HepG2 (cell line): ENCODE results near the gene CCDC201. TPM values are rescaled to one million over a fixed set of nuclear protein-coding genes. Genes with fewer than 3 reads are reported as not detected.

Experiments
- ARNTL ChIP-seq: sonication (generic); formaldehyde crosslinking; IDR thresholded peaks from 2 replicates; pipeline ENCODE4 v1.4.0; 2020; ENCODE audit warnings: mild to moderate bottlenecking, missing genetic modification reagents
- ATF3 ChIP-seq: sonication (generic); formaldehyde crosslinking; IDR thresholded peaks from 2 replicates; pipeline ENCODE4 v1.4.0; 2020; ENCODE audit warnings: missing genetic modification reagents
- CAMTA2 ChIP-seq: sonication (generic); formaldehyde crosslinking; IDR thresholded peaks from 2 replicates; pipeline ENCODE4 v1.4.0; 2020; ENCODE audit warnings: mild to moderate bottlenecking, missing genetic modification reagents, borderline replicate concordance
- FOXM1 ChIP-seq: sonication (generic); formaldehyde crosslinking; IDR thresholded peaks from 2 replicates; pipeline ENCODE4 v1.5.0; 2020; ENCODE audit warnings: missing genetic modification reagents
- GATAD2A ChIP-seq: IDR thresholded peaks from 2 replicates; pipeline ENCODE4 v1.6.1; 2016
- GTF2F1 ChIP-seq: fragments of 150-350 bp; IDR thresholded peaks from 2 replicates; pipeline ENCODE4 v1.6.1; 2014; ENCODE audit warnings: low read length
- HNRNPH1 ChIP-seq: fragments of 200-400 bp; formaldehyde crosslinking; optimal IDR thresholded peaks from 2 replicates; pipeline ENCODE3; 2017; ENCODE audit warnings: mild to moderate bottlenecking, low read depth, low read length
- IKZF4 ChIP-seq: sonication (generic); formaldehyde crosslinking; IDR thresholded peaks from 2 replicates; pipeline ENCODE4 v1.5.1; 2020; ENCODE audit warnings: borderline replicate concordance, mild to moderate bottlenecking, low read depth, missing genetic modification reagents; ENCODE audit errors: not compliant biosample characterization
- KLF15 ChIP-seq: sonication (generic); formaldehyde crosslinking; IDR thresholded peaks from 2 replicates; pipeline ENCODE4 v1.8.1; 2023; ENCODE audit warnings: borderline replicate concordance, mild to moderate bottlenecking, inconsistent platforms, missing genetic modification reagents, mixed read lengths
- MED8 ChIP-seq: sonication (generic); formaldehyde crosslinking; IDR thresholded peaks from 2 replicates; pipeline ENCODE4 v1.8.1; 2023; ENCODE audit warnings: mild to moderate bottlenecking, missing genetic modification reagents; ENCODE audit not compliant: insufficient replicate concordance
- NFKBIZ ChIP-seq: IDR thresholded peaks from 2 replicates; pipeline ENCODE4 v1.6.1; 2018; ENCODE audit warnings: missing genetic modification reagents, missing compliant biosample characterization
- TARDBP ChIP-seq: sonication (generic); formaldehyde crosslinking; IDR thresholded peaks from 2 replicates; pipeline ENCODE4 v1.8.0; 2022; ENCODE audit warnings: mild to moderate bottlenecking, missing genetic modification reagents
- TOE1 ChIP-seq: sonication (generic); formaldehyde crosslinking; IDR thresholded peaks from 2 replicates; pipeline ENCODE4 v1.4.0; 2020; ENCODE audit warnings: mild to moderate bottlenecking, missing genetic modification reagents
- TRIM24 ChIP-seq: sonication (generic); formaldehyde crosslinking; IDR thresholded peaks from 2 replicates; pipeline ENCODE4 v1.8.0; 2022; ENCODE audit warnings: mild to moderate bottlenecking, missing genetic modification reagents
- TSC22D2 ChIP-seq: sonication (generic); formaldehyde crosslinking; IDR thresholded peaks from 2 replicates; pipeline ENCODE4 v1.5.1; 2020; ENCODE audit warnings: missing genetic modification reagents, mild to moderate bottlenecking, borderline replicate concordance
- UBTF ChIP-seq: sonication (generic); formaldehyde crosslinking; IDR thresholded peaks from 2 replicates; pipeline ENCODE4 v1.4.0; 2020; ENCODE audit warnings: mild to moderate bottlenecking, missing genetic modification reagents
- WIZ ChIP-seq: sonication (generic); formaldehyde crosslinking; IDR thresholded peaks from 2 replicates; pipeline ENCODE4 v1.5.1; 2020; ENCODE audit warnings: mild to moderate bottlenecking, missing genetic modification reagents
- ZFP41 ChIP-seq: sonication (generic); formaldehyde crosslinking; IDR thresholded peaks from 2 replicates; pipeline ENCODE4 v1.4.0; 2020; ENCODE audit warnings: mild to moderate bottlenecking, missing genetic modification reagents, borderline replicate concordance
- ZNF441 ChIP-seq: sonication (generic); formaldehyde crosslinking; IDR thresholded peaks from 2 replicates; pipeline ENCODE4 v1.7.0; 2021; ENCODE audit warnings: missing genetic modification reagents, borderline replicate concordance
- ZNF510 ChIP-seq: sonication (generic); formaldehyde crosslinking; IDR thresholded peaks from 2 replicates; pipeline ENCODE4 v1.4.0; 2020; ENCODE audit warnings: low read depth, mild to moderate bottlenecking, missing genetic modification reagents
- ZNF839 ChIP-seq: sonication (generic); formaldehyde crosslinking; IDR thresholded peaks from 2 replicates; pipeline ENCODE4 v1.4.0; 2020; ENCODE audit warnings: missing genetic modification reagents, mild to moderate bottlenecking, borderline replicate concordance
- ZSCAN25 ChIP-seq: sonication (generic); formaldehyde crosslinking; IDR thresholded peaks from 2 replicates; pipeline ENCODE4 v1.8.0; 2022; ENCODE audit warnings: mild to moderate bottlenecking, missing genetic modification reagents
- polyA plus RNA-seq, 8 experiments: library from polyadenylated mRNA; depleted of rRNA in 3 of 8; stranded (reverse) in 7 of 8; unstranded in 1 of 8; fragments of >200 nt; fragmentation: Illumina TruSeq in 4 of 8; extraction: Trizol in 4 of 8; gene quantifications; 2 replicates each; pipeline versions ENCODE4 v1.2.1 to v1.2.3, GENCODE V29; 2011 to 2016; ENCODE audit warnings: low read depth in 4 of 8, missing spikeins in 1 of 8, mixed read lengths in 1 of 8; ENCODE audit not compliant: insufficient read depth in 1 of 8
- total RNA-seq, 5 experiments: library from RNA; depleted of rRNA; stranded (reverse); fragments of >200 nt; fragmentation: Illumina TruSeq; extraction: Trizol; gene quantifications; 2 replicates each; pipeline ENCODE4 v1.2.3, GENCODE V29; 2016; ENCODE audit warnings: low read depth in 1 of 5
- TF ChIP-seq, protein P1 (sequence below): sonication (generic); formaldehyde crosslinking; IDR thresholded peaks from 2 replicates; pipeline ENCODE4; 2020; ENCODE audit warnings: missing genetic modification reagents, mild to moderate bottlenecking, borderline replicate concordance

The CCDC201 gene
- total and polyA plus RNA-seq, 2 of the 13 experiments (the other 11 are each of a cell fraction or from before 2014, with no cell fraction given): 0.92 TPM; not detected in 1

- peak; percentile 79 for TF ChIP-seq UBTF
- peak; percentile 53 for TF ChIP-seq HNRNPH1
- peak; percentile 66; the same call in 1 of the 2 replicates for TF ChIP-seq ZNF839
- TF ChIP-seq ARNTL (CRISPR knock-in tag): 0 out of 2 replicates have a peak, but pooled peaks have one; percentile 50
- TF ChIP-seq ATF3 (CRISPR knock-in tag): no peak
- 0 out of 2 replicates have a peak, but pooled peaks have one; percentile 65 for TF ChIP-seq NFKBIZ (CRISPR knock-in tag)
- no peak for TF ChIP-seq IKZF4 (CRISPR knock-in tag)
- TF ChIP-seq ZSCAN25 (CRISPR knock-in tag): 0 out of 2 replicates have a peak, but pooled peaks have one; percentile 4
- TF ChIP-seq TARDBP (CRISPR knock-in tag): peak; percentile 83; the same call in 1 of the 2 replicates
- TF ChIP-seq CAMTA2 (CRISPR knock-in tag): no peak; the same call in 1 of the 2 replicates
- TF ChIP-seq TRIM24 (CRISPR knock-in tag): no peak
- 0 out of 2 replicates have a peak, but pooled peaks have one; percentile 16 for TF ChIP-seq TOE1 (CRISPR knock-in tag)
- TF ChIP-seq TSC22D2 (CRISPR knock-in tag): 0 out of 2 replicates have a peak, but pooled peaks have one; percentile 17
- no peak for TF ChIP-seq KLF15 (CRISPR knock-in tag)
- no peak for TF ChIP-seq MED8 (CRISPR knock-in tag)
- TF ChIP-seq FOXM1 (CRISPR knock-in tag): no peak
- peak; percentile 50 for TF ChIP-seq ZNF441 (CRISPR knock-in tag)
- 0 out of 2 replicates have a peak, but pooled peaks have one; percentile 6 for TF ChIP-seq GATAD2A (CRISPR knock-in tag)
- TF ChIP-seq GTF2F1: no peak
- no peak for TF ChIP-seq WIZ
- TF ChIP-seq ZNF510 (CRISPR knock-in tag): peak; percentile 79; the same call in 1 of the 2 replicates
- TF ChIP-seq ZFP41 (CRISPR knock-in tag): peak; percentile 68; the same call in 1 of the 2 replicates
- TF ChIP-seq, protein P1, sequence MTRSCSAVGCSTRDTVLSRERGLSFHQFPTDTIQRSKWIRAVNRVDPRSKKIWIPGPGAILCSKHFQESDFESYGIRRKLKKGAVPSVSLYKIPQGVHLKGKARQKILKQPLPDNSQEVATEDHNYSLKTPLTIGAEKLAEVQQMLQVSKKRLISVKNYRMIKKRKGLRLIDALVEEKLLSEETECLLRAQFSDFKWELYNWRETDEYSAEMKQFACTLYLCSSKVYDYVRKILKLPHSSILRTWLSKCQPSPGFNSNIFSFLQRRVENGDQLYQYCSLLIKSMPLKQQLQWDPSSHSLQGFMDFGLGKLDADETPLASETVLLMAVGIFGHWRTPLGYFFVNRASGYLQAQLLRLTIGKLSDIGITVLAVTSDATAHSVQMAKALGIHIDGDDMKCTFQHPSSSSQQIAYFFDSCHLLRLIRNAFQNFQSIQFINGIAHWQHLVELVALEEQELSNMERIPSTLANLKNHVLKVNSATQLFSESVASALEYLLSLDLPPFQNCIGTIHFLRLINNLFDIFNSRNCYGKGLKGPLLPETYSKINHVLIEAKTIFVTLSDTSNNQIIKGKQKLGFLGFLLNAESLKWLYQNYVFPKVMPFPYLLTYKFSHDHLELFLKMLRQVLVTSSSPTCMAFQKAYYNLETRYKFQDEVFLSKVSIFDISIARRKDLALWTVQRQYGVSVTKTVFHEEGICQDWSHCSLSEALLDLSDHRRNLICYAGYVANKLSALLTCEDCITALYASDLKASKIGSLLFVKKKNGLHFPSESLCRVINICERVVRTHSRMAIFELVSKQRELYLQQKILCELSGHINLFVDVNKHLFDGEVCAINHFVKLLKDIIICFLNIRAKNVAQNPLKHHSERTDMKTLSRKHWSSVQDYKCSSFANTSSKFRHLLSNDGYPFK (CRISPR knock-in tag): peak; percentile 82; the same call in 1 of the 2 replicates
Observed at GRCh38 chr7:45893996-45894664, 21.2 kb upstream of the CCDC201 start (continued).
